GM12878 (cell line): Measurements from ENCODE around the gene GPALPP1. TPM values are rescaled to one million over a fixed set of nuclear protein-coding genes. Genes with fewer than 3 reads are reported as not detected.

Source experiments
- ATAC-seq: fragments of 200-7000 bp; cut with Tn5 transposase; 3 replicates; pipeline ENCODE4 v1.9.1; 2020; ENCODE audit warnings: mild to moderate bottlenecking, moderate library complexity
- BruUV-seq: library from RNA; stranded (reverse); fragments of 400-500 nt; replicated peaks from 2 replicates; lab custom pipeline; 2021; lab: Mats Ljungman, UMichigan
- CTCF ChIA-PET: fragments of 300-600 bp; sonication (Branson Sonifier 250); formaldehyde crosslinking; extraction: SDS; loops from one replicate; lab custom pipeline; 2021; ENCODE audit warnings: inconsistent platforms; lab: Yijun Ruan, JAX
- POLR2A ChIA-PET: fragments of 350-600 bp; formaldehyde crosslinking; extraction: SDS; loops from one replicate; lab custom pipeline; 2021; ENCODE audit warnings: inconsistent platforms; lab: Charles Lee
- RAD21 ChIA-PET: fragments of 300-600 bp; sonication (Branson Sonifier 250); formaldehyde crosslinking; loops from one replicate; lab custom pipeline; 2023; ENCODE audit warnings: antibody characterized with exemption; ENCODE audit not compliant: unreplicated experiment; lab: Charles Lee
- SMC1A ChIA-PET: fragments of 300-600 bp; sonication (Branson Sonifier 250); formaldehyde crosslinking; loops from one replicate; lab custom pipeline; 2023; ENCODE audit not compliant: unreplicated experiment, uncharacterized antibody; lab: Charles Lee
- DNase-seq: peaks from one replicate; pipeline ENCODE4 v3.0.0-alpha.2; 2011; ENCODE audit warnings: low read depth, low spot score
- FAIRE-seq: peaks from 3 replicates; lab custom pipeline; 2011; peaks lifted over from hg19 to GRCh38; lab: Jason Lieb, UNC
- H2AFZ ChIP-seq: 2 replicates; pipeline ENCODE4 v1.6.0; 2011; ENCODE audit warnings: low read depth, low read length, control low read depth; ENCODE audit not compliant: control insufficient read depth
- H3K27ac ChIP-seq: 2 replicates; pipeline ENCODE4 v1.5.1; 2011; ENCODE audit warnings: control low read depth; ENCODE audit not compliant: control insufficient read depth, insufficient read depth
- H3K27me3 ChIP-seq, 2 experiments: replicated peaks in 1 of 2; 2 replicates each; pipeline versions ENCODE4 v1.6.0 to v1.6.1; 2011; ENCODE audit warnings: low read length in 1 of 2; ENCODE audit not compliant: control insufficient read depth in 2 of 2, insufficient read depth in 2 of 2
- H3K36me3 ChIP-seq, 2 experiments: 2 replicates each; pipeline ENCODE4 v1.5.1; 2011; ENCODE audit warnings: low read length in 1 of 2; ENCODE audit not compliant: control insufficient read depth in 2 of 2, insufficient read depth in 2 of 2
- H3K4me1 ChIP-seq: 2 replicates; pipeline ENCODE4 v1.6.1; 2011; ENCODE audit warnings: mild to moderate bottlenecking, low read length, moderate library complexity, mixed read lengths; ENCODE audit not compliant: control insufficient read depth, insufficient read depth
- H3K4me2 ChIP-seq: 2 replicates; pipeline ENCODE4 v1.6.0; 2011; ENCODE audit warnings: control low read depth; ENCODE audit not compliant: control insufficient read depth, insufficient read depth
- H3K4me3 ChIP-seq: fragments of 200-600 bp; sonication (generic); 2 replicates; pipeline ENCODE4 v1.5.1; 2016
- H3K79me2 ChIP-seq: 2 replicates; pipeline ENCODE4 v1.6.0; 2011; ENCODE audit warnings: low read length; ENCODE audit not compliant: control insufficient read depth, insufficient read depth
- H3K9ac ChIP-seq: 2 replicates; pipeline ENCODE4 v1.8.0; 2011; ENCODE audit warnings: low read length, control low read depth, mixed read lengths; ENCODE audit not compliant: control insufficient read depth, insufficient read depth
- H3K9me3 ChIP-seq: replicated peaks from 3 replicates; pipeline ENCODE4 v1.5.1; 2011; ENCODE audit warnings: mild to moderate bottlenecking, low read length; ENCODE audit not compliant: control insufficient read depth, insufficient read depth
- H4K20me1 ChIP-seq: 2 replicates; pipeline ENCODE4 v1.6.0; 2011; ENCODE audit not compliant: control insufficient read depth, insufficient read depth
- EP300 ChIP-seq, 2 experiments: fragments of 150-350 bp in 1 of 2; IDR thresholded peaks; 2 replicates each; pipeline ENCODE4 v1.6.1; 2011 to 2012; ENCODE audit warnings: low read depth in 2 of 2, low read length in 2 of 2, borderline replicate concordance in 1 of 2, improper control_type of control experiment in 1 of 2, inconsistent platforms in 1 of 2; ENCODE audit not compliant: control insufficient read depth in 1 of 2
- FOS ChIP-seq: IDR thresholded peaks from 3 replicates; pipeline ENCODE4 v1.6.1; 2011; ENCODE audit warnings: borderline replicate concordance; ENCODE audit not compliant: insufficient read length; ENCODE audit errors: extremely low read depth
- FOXM1 ChIP-seq: IDR thresholded peaks from 2 replicates; pipeline ENCODE4 v1.6.1; 2012; ENCODE audit warnings: low read depth, mild to moderate bottlenecking, inconsistent platforms, low read length, moderate library complexity
- KDM1A ChIP-seq: fragments of 200-600 bp; sonication (generic); IDR thresholded peaks from 2 replicates; pipeline ENCODE4 v1.6.1; 2016; ENCODE audit warnings: borderline replicate concordance
- MXI1 ChIP-seq: fragments of 150-350 bp; IDR thresholded peaks from 2 replicates; pipeline ENCODE4 v1.6.1; 2011; ENCODE audit warnings: low read depth, mild to moderate bottlenecking, inconsistent platforms, low read length, improper control_type of control experiment
- MYC ChIP-seq: IDR thresholded peaks from 2 replicates; pipeline ENCODE4 v1.6.1; 2011; ENCODE audit warnings: mild to moderate bottlenecking, low read length, moderate library complexity, inconsistent platforms; ENCODE audit not compliant: insufficient read depth, insufficient replicate concordance, insufficient read length, severe bottlenecking
- SMAD5 ChIP-seq: IDR thresholded peaks from 2 replicates; pipeline ENCODE4 v1.6.1; 2016; ENCODE audit warnings: antibody characterized with exemption, low read depth
- STAT1 ChIP-seq: fragments of 450-650 bp; conservative IDR thresholded peaks from 2 replicates; pipeline ENCODE4 v1.6.1; 2014; ENCODE audit warnings: antibody characterized with exemption, mild to moderate bottlenecking
- SUZ12 ChIP-seq: fragments of 200-600 bp; sonication (generic); IDR thresholded peaks from one replicate; pipeline ENCODE4 v1.6.1; 2018; ENCODE audit warnings: antibody characterized with exemption, mild to moderate bottlenecking; ENCODE audit not compliant: unreplicated experiment
- TAF1 ChIP-seq: IDR thresholded peaks from 2 replicates; pipeline ENCODE4 v1.6.1; 2011; ENCODE audit warnings: mild to moderate bottlenecking, low read depth, low read length, borderline replicate concordance
- WRNIP1 ChIP-seq: IDR thresholded peaks from 2 replicates; pipeline ENCODE4 v1.6.1; 2011; ENCODE audit warnings: low read depth, low read length, improper control_type of control experiment, borderline replicate concordance
- WGBS: methylation state at CpG from one replicate; pipeline ENCODE4 v1.1.6; 2016; ENCODE audit warnings: low lambda C conversion rate; ENCODE audit not compliant: insufficient replicate concordance, insufficient coverage; ENCODE audit errors: missing lambda C conversion rate; 5-methylcytosine and 5-hydroxymethylcytosine counted together
- in situ Hi-C: fragments of 300-500 bp; cut with MboI; formaldehyde crosslinking; loops from 9 replicates; pipeline ENCODE4 v1.14.3; 2018; ENCODE audit warnings: mixed read lengths
- intact Hi-C: fragments of 100-400 bp; cut with micrococcal nuclease; formaldehyde crosslinking; loops from one replicate; pipeline ENCODE4 v1.14.2; 2022; ENCODE audit not compliant: unreplicated experiment
- polyA plus RNA-seq, 11 experiments: library from polyadenylated mRNA; depleted of rRNA in 4 of 11; unstranded in 6 of 11; stranded (reverse) in 5 of 11; fragments of >200 nt; fragmentation: Nextera tagmentation in 4 of 11; fragmentation: Illumina TruSeq in 1 of 11; extraction: Ambion mirVana in 4 of 11; extraction: Trizol in 1 of 11; gene quantifications; 1 replicate in 1 of 11; 2 replicates in 10 of 11; pipeline versions ENCODE4 v1.2.1 to v1.2.3, GENCODE V29; 2011 to 2016; ENCODE audit warnings: inconsistent platforms in 2 of 11, missing spikeins in 2 of 11, low read depth in 1 of 11
- total RNA-seq, 4 experiments: library from RNA; depleted of rRNA in 3 of 4; stranded (reverse); fragments of >200 nt in 3 of 4; fragmentation: Illumina TruSeq in 1 of 4; extraction: Trizol in 1 of 4; gene quantifications; 2 replicates each; pipeline versions ENCODE4 v1.2.1 to v1.2.3, GENCODE V29; 2013 to 2021
- TF ChIP-seq, protein P1 (sequence below): fragments of 450-650 bp; formaldehyde crosslinking; IDR thresholded peaks from 2 replicates; pipeline ENCODE4 v1.4.0; 2020; ENCODE audit warnings: mild to moderate bottlenecking, moderate library complexity
- TF ChIP-seq, protein P2 (sequence below): IDR thresholded peaks from 2 replicates; pipeline ENCODE4 v1.6.1; 2012; ENCODE audit warnings: mild to moderate bottlenecking, low read depth, low read length

Gene GPALPP1
- total and polyA plus RNA-seq, 10 of the 15 experiments (the other 5 are each of a cell fraction or from before 2014, with no cell fraction given), result 14.2 to 32.4 (median 27.9) TPM

DNA sequence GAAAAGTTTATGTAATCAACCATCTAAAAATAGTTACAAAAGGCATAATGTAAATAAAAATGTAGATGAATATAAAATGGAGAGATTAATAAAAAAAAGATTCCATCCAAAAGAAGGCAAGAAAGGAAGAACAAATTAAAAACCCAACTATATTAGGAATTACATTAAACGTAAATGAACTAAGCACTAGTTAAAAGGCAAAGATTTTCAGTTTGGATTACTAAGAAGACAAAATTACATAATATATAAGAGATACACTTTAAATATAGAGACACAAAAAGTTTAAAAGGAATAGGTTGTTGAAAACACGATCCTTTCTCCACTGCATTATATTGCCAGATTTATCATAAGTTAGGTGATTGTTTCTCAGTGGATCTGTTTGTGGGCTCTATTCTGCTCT is 27.3 kb upstream of the GPALPP1 start (continued):
- TF ChIP-seq, protein P1, sequence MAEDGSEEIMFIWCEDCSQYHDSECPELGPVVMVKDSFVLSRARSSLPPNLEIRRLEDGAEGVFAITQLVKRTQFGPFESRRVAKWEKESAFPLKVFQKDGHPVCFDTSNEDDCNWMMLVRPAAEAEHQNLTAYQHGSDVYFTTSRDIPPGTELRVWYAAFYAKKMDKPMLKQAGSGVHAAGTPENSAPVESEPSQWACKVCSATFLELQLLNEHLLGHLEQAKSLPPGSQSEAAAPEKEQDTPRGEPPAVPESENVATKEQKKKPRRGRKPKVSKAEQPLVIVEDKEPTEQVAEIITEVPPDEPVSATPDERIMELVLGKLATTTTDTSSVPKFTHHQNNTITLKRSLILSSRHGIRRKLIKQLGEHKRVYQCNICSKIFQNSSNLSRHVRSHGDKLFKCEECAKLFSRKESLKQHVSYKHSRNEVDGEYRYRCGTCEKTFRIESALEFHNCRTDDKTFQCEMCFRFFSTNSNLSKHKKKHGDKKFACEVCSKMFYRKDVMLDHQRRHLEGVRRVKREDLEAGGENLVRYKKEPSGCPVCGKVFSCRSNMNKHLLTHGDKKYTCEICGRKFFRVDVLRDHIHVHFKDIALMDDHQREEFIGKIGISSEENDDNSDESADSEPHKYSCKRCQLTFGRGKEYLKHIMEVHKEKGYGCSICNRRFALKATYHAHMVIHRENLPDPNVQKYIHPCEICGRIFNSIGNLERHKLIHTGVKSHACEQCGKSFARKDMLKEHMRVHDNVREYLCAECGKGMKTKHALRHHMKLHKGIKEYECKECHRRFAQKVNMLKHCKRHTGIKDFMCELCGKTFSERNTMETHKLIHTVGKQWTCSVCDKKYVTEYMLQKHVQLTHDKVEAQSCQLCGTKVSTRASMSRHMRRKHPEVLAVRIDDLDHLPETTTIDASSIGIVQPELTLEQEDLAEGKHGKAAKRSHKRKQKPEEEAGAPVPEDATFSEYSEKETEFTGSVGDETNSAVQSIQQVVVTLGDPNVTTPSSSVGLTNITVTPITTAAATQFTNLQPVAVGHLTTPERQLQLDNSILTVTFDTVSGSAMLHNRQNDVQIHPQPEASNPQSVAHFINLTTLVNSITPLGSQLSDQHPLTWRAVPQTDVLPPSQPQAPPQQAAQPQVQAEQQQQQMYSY (CRISPR knock-in tag), result no peak
- no peak for TF ChIP-seq FOS
- no peak for TF ChIP-seq SUZ12

DNA sequence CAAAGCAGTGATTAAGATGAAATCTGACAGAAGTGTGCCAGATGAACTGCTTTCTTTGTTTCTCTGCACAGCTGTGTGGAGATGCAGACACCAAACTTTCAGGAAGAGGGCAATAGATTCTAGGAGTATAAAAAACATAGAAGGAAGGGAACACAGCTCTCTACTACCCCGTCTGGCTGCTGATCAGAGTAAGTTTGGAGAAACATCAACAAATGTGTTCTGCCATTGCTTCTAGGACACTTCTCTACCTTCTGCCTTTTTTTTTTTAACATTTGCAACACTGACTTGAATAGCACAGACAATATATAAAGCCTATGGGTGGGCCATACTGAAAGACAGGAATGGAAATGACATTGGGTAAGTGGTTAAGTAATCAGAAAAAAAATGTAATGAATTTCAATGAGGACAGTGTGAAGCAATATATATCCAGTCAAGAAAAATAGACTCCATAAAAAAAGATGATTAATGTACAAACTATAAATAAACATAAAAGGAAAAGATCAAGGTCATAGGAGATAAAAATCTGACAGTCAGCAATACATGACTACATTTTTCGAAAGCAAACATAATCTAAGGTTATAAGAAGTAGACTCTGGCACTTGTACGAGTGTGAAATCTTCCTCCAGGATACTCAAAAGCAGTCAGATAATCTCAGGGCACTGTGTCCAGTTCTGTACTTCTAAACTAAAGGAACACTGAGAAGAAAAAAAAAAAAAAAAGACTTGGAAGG is 21.5 kb upstream of the GPALPP1 start:
- ATAC-seq (no peak), DNase-seq (no peak), FAIRE-seq (no peak)
- H3K4me1 ChIP-seq, result no peaks in the 10 kb centered on the region
- no peak overlapping the region for H3K4me3 ChIP-seq
- CTCF ChIA-PET, result interaction anchor here (2.8 to 7.5 kb wide), 2 partner anchors 49 to 485 kb away, joined by 13 to 81 read pairs; no protein-coding TSS in a partner anchor
- H3K9ac ChIP-seq, result no peak overlapping the region
- in situ Hi-C loops, result no loop called here
- RAD21 ChIA-PET, result no interaction called here
- no peaks in the 10 kb centered on the region for H4K20me1 ChIP-seq
- peaks cover 7 to 29% of the 10 kb centered on the region in 2 experiments; a peak in 3 of 4 replicates for H3K36me3 ChIP-seq
- no peak overlapping the region for H3K27ac ChIP-seq
- no peak overlapping the region for H2AFZ ChIP-seq
- no TSS peak for BruUV-seq
- 96% methylated on average over 3 of the region's 3 CpGs for WGBS
- H3K9me3 ChIP-seq, result peaks cover 3% of the 10 kb centered on the region; the same call in 2 of the 3 replicates
- POLR2A ChIA-PET, result no interaction called here
- intact Hi-C loops, result loop anchor here (2.0 kb wide), 1 partner anchor 49 kb away; no protein-coding TSS in a partner anchor
- TF ChIP-seq KDM1A, result no peak
- no peak for TF ChIP-seq TAF1
- no peak for TF ChIP-seq MXI1
- TF ChIP-seq EP300 (IDR thresholded peaks at IDR 0.05; ENCODE audit: borderline replicate concordance in 1 of 2, control insufficient read depth in 1 of 2, low read depth in 2 of 2, low read length in 2 of 2), result no peak
- TF ChIP-seq MYC, result no peak
- TF ChIP-seq STAT1, result no peak
- TF ChIP-seq SMAD5, result no peak
- TF ChIP-seq, protein P2, sequence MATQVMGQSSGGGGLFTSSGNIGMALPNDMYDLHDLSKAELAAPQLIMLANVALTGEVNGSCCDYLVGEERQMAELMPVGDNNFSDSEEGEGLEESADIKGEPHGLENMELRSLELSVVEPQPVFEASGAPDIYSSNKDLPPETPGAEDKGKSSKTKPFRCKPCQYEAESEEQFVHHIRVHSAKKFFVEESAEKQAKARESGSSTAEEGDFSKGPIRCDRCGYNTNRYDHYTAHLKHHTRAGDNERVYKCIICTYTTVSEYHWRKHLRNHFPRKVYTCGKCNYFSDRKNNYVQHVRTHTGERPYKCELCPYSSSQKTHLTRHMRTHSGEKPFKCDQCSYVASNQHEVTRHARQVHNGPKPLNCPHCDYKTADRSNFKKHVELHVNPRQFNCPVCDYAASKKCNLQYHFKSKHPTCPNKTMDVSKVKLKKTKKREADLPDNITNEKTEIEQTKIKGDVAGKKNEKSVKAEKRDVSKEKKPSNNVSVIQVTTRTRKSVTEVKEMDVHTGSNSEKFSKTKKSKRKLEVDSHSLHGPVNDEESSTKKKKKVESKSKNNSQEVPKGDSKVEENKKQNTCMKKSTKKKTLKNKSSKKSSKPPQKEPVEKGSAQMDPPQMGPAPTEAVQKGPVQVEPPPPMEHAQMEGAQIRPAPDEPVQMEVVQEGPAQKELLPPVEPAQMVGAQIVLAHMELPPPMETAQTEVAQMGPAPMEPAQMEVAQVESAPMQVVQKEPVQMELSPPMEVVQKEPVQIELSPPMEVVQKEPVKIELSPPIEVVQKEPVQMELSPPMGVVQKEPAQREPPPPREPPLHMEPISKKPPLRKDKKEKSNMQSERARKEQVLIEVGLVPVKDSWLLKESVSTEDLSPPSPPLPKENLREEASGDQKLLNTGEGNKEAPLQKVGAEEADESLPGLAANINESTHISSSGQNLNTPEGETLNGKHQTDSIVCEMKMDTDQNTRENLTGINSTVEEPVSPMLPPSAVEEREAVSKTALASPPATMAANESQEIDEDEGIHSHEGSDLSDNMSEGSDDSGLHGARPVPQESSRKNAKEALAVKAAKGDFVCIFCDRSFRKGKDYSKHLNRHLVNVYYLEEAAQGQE, result no peak
- no peak for TF ChIP-seq FOXM1
- TF ChIP-seq WRNIP1, result no peak
- SMC1A ChIA-PET, result no interaction called here
- no peak overlapping the region for H3K4me2 ChIP-seq
- H3K79me2 ChIP-seq, result no peaks in the 10 kb centered on the region
- no peaks in the 10 kb centered on the region for H3K27me3 ChIP-seq
